Measurements from ENCODE around the gene DNMBP.

DNA sequence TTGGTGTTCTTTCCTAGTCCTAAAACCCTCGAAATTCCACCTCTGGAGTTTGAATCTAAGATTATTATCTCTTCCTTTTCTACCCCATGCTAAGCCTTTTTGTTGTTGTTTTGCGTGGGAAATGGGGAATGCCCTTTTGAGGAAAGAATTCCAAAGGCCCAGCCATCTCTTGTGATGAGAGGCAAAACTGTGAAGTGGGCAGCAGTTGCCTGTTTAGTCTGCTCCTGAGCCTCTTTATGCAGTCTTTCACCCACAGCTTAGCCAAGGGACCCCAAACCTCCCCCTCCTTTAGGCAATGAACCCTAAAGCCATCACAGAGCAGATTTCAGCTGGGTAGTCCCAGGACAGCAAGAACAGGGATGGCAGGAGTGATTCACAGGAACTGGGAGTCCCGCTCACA lies 95.5 kb downstream of the DNMBP start:
- no peak for TF ChIP-seq POLR2A (IDR thresholded peaks at IDR 0.05)
- TF ChIP-seq POLR2AphosphoS5 (IDR thresholded peaks at IDR 0.05) = no peak
